ENCODE results near the gene CDON.

CDON gene

DNA sequence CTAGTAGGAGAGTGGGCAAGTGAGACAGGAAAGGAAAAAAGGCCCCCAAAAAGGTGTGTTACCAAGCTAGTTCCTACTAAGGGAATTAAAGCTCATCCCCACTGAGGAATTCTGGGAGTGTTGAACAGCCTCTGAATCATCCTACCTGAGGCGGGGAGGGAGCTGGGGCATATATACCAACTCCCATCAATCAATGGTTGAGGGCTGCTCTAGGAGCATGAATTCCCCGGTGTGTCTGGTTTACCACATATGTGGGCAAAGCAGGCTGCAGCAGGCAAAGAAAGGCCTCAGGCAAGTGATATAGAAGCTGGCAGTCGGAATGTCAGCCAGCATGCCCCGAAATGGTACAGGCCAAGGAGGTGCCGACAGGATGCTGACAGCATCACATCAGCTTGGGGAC, 23.6 kb upstream of the CDON start:
- H3K4me1 Mint-ChIP-seq = peaks cover 41% of the 10 kb centered on the region
- H3K4me3 Mint-ChIP-seq = no peak overlapping the region
- H3K27ac Mint-ChIP-seq = peak overlapping the region in 1 of 3 experiments; percentile 5
- peaks cover 8% of the 10 kb centered on the region for H3K27me3 Mint-ChIP-seq (ENCODE audit: low read depth)
- TF ChIP-seq, protein P1, sequence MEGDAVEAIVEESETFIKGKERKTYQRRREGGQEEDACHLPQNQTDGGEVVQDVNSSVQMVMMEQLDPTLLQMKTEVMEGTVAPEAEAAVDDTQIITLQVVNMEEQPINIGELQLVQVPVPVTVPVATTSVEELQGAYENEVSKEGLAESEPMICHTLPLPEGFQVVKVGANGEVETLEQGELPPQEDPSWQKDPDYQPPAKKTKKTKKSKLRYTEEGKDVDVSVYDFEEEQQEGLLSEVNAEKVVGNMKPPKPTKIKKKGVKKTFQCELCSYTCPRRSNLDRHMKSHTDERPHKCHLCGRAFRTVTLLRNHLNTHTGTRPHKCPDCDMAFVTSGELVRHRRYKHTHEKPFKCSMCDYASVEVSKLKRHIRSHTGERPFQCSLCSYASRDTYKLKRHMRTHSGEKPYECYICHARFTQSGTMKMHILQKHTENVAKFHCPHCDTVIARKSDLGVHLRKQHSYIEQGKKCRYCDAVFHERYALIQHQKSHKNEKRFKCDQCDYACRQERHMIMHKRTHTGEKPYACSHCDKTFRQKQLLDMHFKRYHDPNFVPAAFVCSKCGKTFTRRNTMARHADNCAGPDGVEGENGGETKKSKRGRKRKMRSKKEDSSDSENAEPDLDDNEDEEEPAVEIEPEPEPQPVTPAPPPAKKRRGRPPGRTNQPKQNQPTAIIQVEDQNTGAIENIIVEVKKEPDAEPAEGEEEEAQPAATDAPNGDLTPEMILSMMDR (IDR thresholded peaks at IDR 0.05; ENCODE audit: unreplicated experiment in 3 of 3) = no peak
- H3K36me3 Mint-ChIP-seq (ENCODE audit: low read depth) = no peaks in the 10 kb centered on the region
- no peaks in the 10 kb centered on the region for H3K9me3 Mint-ChIP-seq

DNA sequence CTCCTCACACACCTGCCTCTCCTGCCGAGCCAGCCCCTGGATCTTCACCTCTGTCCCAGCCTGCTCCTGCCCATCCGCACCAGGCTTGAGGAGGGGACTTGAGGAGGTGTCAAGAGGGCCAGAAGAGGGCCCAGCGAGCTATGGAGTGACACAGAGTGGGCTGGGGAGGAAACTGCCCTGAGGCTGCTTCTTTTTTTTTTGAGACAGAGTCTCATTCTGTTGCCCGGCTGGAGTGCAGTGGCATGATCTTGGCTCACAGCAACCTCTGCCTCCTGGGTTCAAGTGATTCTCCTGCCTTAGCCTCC, 21.9 kb upstream of the CDON start:
- TF ChIP-seq, protein P1 (IDR thresholded peaks at IDR 0.05; ENCODE audit: unreplicated experiment in 3 of 3) = no peak
- Mint-ChIP-seq H3K27ac (peak overlapping the region; percentile 37 to 89 (median 74)), H3K27me3 (ENCODE audit: low read depth) (peaks cover 3% of the 10 kb centered on the region), H3K9me3 (no peaks in the 10 kb centered on the region), H3K4me1 (peaks cover 58% of the 10 kb centered on the region), H3K4me3 (no peak overlapping the region), H3K36me3 (ENCODE audit: low read depth) (no peaks in the 10 kb centered on the region)

DNA sequence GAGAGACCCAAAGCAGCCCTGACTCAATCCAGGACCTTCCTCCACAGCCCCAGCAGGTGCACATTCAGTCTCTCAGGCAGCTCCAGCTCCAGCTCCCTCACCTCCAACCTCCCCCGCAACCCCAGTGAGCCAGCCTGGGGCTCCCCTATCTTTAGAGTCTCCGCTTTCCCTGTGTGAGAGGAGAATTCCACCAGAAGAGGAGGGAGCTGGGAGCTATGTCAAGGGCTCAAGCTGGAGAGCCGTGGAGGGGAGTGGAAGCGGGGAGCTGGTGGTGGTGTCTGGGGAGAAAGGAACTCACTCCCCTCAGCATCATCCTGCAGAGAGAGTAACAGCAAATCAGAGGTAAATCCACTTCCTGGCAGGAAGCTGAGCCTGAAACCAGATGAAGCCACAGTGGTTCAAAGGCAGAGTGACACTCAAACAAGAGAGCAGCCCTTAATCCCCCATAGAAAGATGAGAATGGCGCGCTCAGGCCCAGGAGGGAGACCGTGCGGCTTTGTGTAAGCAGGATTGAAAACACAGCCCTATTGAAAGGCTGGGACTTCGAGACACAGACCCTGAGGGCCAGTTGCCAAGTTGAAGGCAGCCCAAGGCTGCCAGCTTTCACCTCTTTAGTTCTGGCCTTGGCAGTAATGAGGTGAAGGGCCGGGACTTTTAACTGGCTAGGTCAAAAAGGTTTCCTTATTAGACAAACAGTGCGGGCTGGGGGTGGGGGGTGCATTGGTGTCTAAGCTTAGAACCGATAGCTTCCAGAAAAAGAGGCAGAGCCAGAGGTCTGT, 21.4 kb upstream of the CDON start:
- Mint-ChIP-seq H3K9me3 (no peaks in the 10 kb centered on the region), H3K4me1 (peaks cover 62% of the 10 kb centered on the region), H3K36me3 (ENCODE audit: low read depth) (no peaks in the 10 kb centered on the region), H3K27me3 (ENCODE audit: low read depth) (no peaks in the 10 kb centered on the region), H3K4me3 (no peak overlapping the region), H3K27ac (peak overlapping the region; percentile 37 to 89 (median 74))
- TF ChIP-seq, protein P1 (IDR thresholded peaks at IDR 0.05; ENCODE audit: unreplicated experiment in 3 of 3) = no peak

GRCh38 chr11:126082251-126083109, 19.8 kb upstream of the CDON start:
- H3K9me3 Mint-ChIP-seq = no peaks in the 10 kb centered on the region
- peaks cover 62% of the 10 kb centered on the region for H3K4me1 Mint-ChIP-seq
- TF ChIP-seq, protein P1 (IDR thresholded peaks at IDR 0.05; ENCODE audit: unreplicated experiment in 3 of 3) = no peak
- H3K4me3 Mint-ChIP-seq = no peak overlapping the region
- no peaks in the 10 kb centered on the region for H3K36me3 Mint-ChIP-seq (ENCODE audit: low read depth)
- no peaks in the 10 kb centered on the region for H3K27me3 Mint-ChIP-seq (ENCODE audit: low read depth)
- H3K27ac Mint-ChIP-seq = peak overlapping the region in 2 of 3 experiments; percentile 52 to 82

DNA sequence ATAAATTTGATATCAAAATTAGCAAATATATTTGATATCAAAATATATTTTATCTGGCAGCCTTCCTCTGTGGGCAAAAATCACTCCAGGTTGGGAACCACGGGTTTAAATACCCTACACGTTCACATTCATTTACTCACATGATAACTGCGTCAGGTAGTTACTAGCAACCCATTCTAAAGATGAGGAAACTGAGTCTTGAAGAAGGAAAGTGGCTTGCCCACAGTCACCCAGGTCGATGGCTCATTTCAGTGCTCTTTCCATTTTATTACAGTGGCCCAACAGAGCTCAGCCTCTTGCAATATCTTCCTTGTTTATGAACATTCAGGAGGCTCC, 19.2 kb upstream of the CDON start:
- Mint-ChIP-seq H3K4me1 (peaks cover 62% of the 10 kb centered on the region), H3K36me3 (ENCODE audit: low read depth) (no peaks in the 10 kb centered on the region), H3K27ac (peak overlapping the region in 2 of 3 experiments; percentile 52 to 82), H3K9me3 (no peaks in the 10 kb centered on the region), H3K4me3 (no peak overlapping the region), H3K27me3 (ENCODE audit: low read depth) (no peaks in the 10 kb centered on the region)
- TF ChIP-seq, protein P1 (IDR thresholded peaks at IDR 0.05; ENCODE audit: unreplicated experiment in 3 of 3) = no peak

Data from nephron (organoid).